H1 (cell line): ENCODE measurements around the gene PLIN4. TPM values are rescaled to one million over a fixed set of nuclear protein-coding genes. Genes with fewer than 3 reads are reported as not detected.

Experiments
- ASH2L ChIP-seq: fragments of 200-600, 300-600 bp; sonication (generic); IDR thresholded peaks from one replicate; pipeline ENCODE4 v1.7.1; 2017; ENCODE audit warnings: low read length
- BRCA1 ChIP-seq: IDR thresholded peaks from 2 replicates; pipeline ENCODE4 v1.6.1; 2012; ENCODE audit warnings: low read depth, low read length, improper control_type of control experiment
- EGR1 ChIP-seq: IDR thresholded peaks from 2 replicates; pipeline ENCODE4 v1.6.1; 2011; ENCODE audit warnings: low read depth, low read length, borderline replicate concordance
- GABPA ChIP-seq: IDR thresholded peaks from 2 replicates; pipeline ENCODE4 v1.6.1; 2011; ENCODE audit warnings: mild to moderate bottlenecking, low read length, moderate library complexity, borderline replicate concordance; ENCODE audit not compliant: insufficient read depth
- HDAC2 ChIP-seq, 2 experiments: fragments of 300-600 bp in 1 of 2; sonication (generic) in 1 of 2; IDR thresholded peaks; 2 replicates each; pipeline ENCODE4 v1.6.1; 2011 to 2012; ENCODE audit warnings: low read depth in 2 of 2, low read length in 2 of 2, mild to moderate bottlenecking in 2 of 2, moderate library complexity in 2 of 2, borderline replicate concordance in 1 of 2, inconsistent platforms in 1 of 2
- JUND ChIP-seq: IDR thresholded peaks from 2 replicates; pipeline ENCODE4 v1.6.1; 2011; ENCODE audit warnings: mild to moderate bottlenecking, improper control_type of control experiment, low read length
- KDM4A ChIP-seq: IDR thresholded peaks from one replicate; pipeline ENCODE4 v1.7.1; 2012; ENCODE audit warnings: low read depth, mild to moderate bottlenecking, moderate library complexity, low read length, inconsistent platforms; ENCODE audit not compliant: severe bottlenecking
- KDM5A ChIP-seq: fragments of 200-600 bp; IDR thresholded peaks from 2 replicates; pipeline ENCODE4 v1.7.1; 2012; ENCODE audit warnings: mild to moderate bottlenecking, low read length, inconsistent platforms, mixed read lengths
- PHF8 ChIP-seq: fragments of 200-600 bp; sonication (generic); conservative IDR thresholded peaks from 2 replicates; pipeline ENCODE4 v1.7.1; 2012; ENCODE audit warnings: low read depth, mild to moderate bottlenecking, inconsistent platforms, low read length, moderate library complexity
- POU5F1 ChIP-seq: IDR thresholded peaks from 2 replicates; pipeline ENCODE4 v1.6.1; 2011; ENCODE audit warnings: low read depth, mild to moderate bottlenecking, low read length, moderate library complexity
- RBBP5 ChIP-seq: IDR thresholded peaks from 2 replicates; pipeline ENCODE4 v1.7.1; 2012; ENCODE audit warnings: low read depth, mild to moderate bottlenecking, inconsistent platforms, low read length, moderate library complexity, borderline replicate concordance
- RNF2 ChIP-seq: fragments of 200-900, 300-1000 bp; sonication (generic); IDR thresholded peaks from 2 replicates; pipeline ENCODE4 v1.7.1; 2016; ENCODE audit warnings: borderline replicate concordance, low read depth, mild to moderate bottlenecking, antibody characterized with exemption, low read length; ENCODE audit not compliant: poor library complexity, severe bottlenecking; ENCODE audit errors: missing control alignments
- SAP30 ChIP-seq: fragments of 300-600 bp; sonication (generic); IDR thresholded peaks from 2 replicates; pipeline ENCODE4 v1.7.1; 2012; ENCODE audit warnings: low read length, moderate library complexity, mild to moderate bottlenecking, inconsistent platforms; ENCODE audit not compliant: insufficient read depth, insufficient replicate concordance
- SIX5 ChIP-seq: IDR thresholded peaks from 2 replicates; pipeline ENCODE4 v1.6.1; 2011; ENCODE audit warnings: mild to moderate bottlenecking, low read depth, low read length
- SP4 ChIP-seq: IDR thresholded peaks from 2 replicates; pipeline ENCODE4 v1.6.1; 2012; ENCODE audit warnings: low read length, inconsistent platforms
- SUZ12 ChIP-seq: fragments of 200-600 bp; sonication (generic); IDR thresholded peaks from 2 replicates; pipeline ENCODE4 v1.6.1; 2012; ENCODE audit warnings: mild to moderate bottlenecking, inconsistent platforms, low read length, moderate library complexity, mixed read lengths
- TAF1 ChIP-seq: IDR thresholded peaks from 2 replicates; pipeline ENCODE4 v1.6.1; 2011; ENCODE audit warnings: mild to moderate bottlenecking, low read depth, low read length
- TAF7 ChIP-seq: optimal IDR thresholded peaks from 2 replicates; pipeline ENCODE3; 2011; ENCODE audit warnings: low read depth, mild to moderate bottlenecking, inconsistent platforms, low read length, moderate library complexity, borderline replicate concordance
- TBP ChIP-seq: IDR thresholded peaks from 2 replicates; pipeline ENCODE4 v1.6.1; 2011; ENCODE audit warnings: low read depth, low read length, improper control_type of control experiment
- YY1 ChIP-seq: IDR thresholded peaks from 2 replicates; pipeline ENCODE4 v1.6.1; 2011; ENCODE audit warnings: low read depth, mild to moderate bottlenecking, low read length
- polyA plus RNA-seq, 7 experiments: library from polyadenylated mRNA; depleted of rRNA in 3 of 7; stranded (reverse) in 5 of 7; unstranded in 2 of 7; fragments of >200 nt in 5 of 7; fragments of 200-250 nt in 2 of 7; gene quantifications; 1 replicate in 5 of 7; 2 replicates in 1 of 7; 4 replicates in 1 of 7; pipeline versions ENCODE4 v1.2.1 to v1.2.3, GENCODE V29; 2011 to 2013; ENCODE audit warnings: missing spikeins in 2 of 7, mixed read lengths in 2 of 7
- total RNA-seq: library from RNA; stranded (reverse); fragmentation: NEBNext Ultra II Directional; extraction: Animal tissue kit (Norgen Biotek cat#: 25700); gene quantifications from 2 replicates; pipeline ENCODE4 v1.2.1, GENCODE V29; 2021

Gene PLIN4
- total and polyA plus RNA-seq, 2 of the 8 experiments (the other 6 are each of a cell fraction or from before 2014, with no cell fraction given), result 0.35 to 0.45 TPM

DNA sequence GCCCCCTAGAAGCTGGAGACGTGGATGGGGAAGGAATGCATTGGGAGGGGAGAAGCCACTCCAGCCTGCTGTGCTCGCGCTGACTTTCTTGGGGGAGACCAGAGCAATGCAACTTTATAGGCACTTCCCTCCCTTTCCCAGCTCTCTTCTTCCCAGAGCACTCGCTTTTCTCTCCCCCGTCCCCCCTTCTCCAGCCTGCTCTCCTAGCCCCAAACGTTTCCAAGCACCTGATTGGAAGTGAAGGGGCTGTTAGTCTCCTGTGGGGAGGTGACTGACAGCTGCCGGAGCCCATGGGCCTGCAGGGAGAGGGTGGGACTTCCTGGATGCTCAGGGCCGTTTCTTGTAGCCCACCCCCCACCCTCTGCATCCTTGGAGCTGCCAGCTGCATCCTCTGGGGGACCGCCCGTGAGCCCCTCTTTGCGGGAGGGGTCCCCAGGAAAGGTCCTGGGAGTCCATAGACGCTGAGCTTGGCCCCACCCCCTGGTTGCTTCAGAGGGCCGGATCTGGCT, 43.7 kb downstream of the PLIN4 start (continued):
- TF ChIP-seq HDAC2 (IDR thresholded peaks at IDR 0.05; ENCODE audit: borderline replicate concordance in 1 of 2, low read depth in 2 of 2, low read length in 2 of 2), result no peak
- TF ChIP-seq KDM4A, result peak; percentile 38
- TF ChIP-seq ASH2L, result no peak
- no peak for TF ChIP-seq PHF8
- TF ChIP-seq TAF7, result no peak
- no peak for TF ChIP-seq BRCA1
- TF ChIP-seq KDM5A, result no peak
- no peak for TF ChIP-seq POU5F1
- 0 out of 2 replicates have a peak, but pooled peaks have one; percentile 37 for TF ChIP-seq TAF1
- TF ChIP-seq RBBP5, result no peak
- no peak for TF ChIP-seq SIX5
- no peak for TF ChIP-seq TBP
- TF ChIP-seq SP4, result no peak
- TF ChIP-seq GABPA, result peak; percentile 86; the same call in 1 of the 2 replicates
- TF ChIP-seq SUZ12, result no peak
- TF ChIP-seq EGR1, result no peak
- TF ChIP-seq YY1, result no peak
- no peak for TF ChIP-seq SAP30
- no peak for TF ChIP-seq RNF2
- no peak for TF ChIP-seq JUND
